Mucosa of rectum (tissue), 2 donors: ENCODE data around the gene RAB11FIP4.
"Not testable (repeated sequence)": the region's sequence is repeated elsewhere in the genome, so short reads cannot be mapped to it uniquely, and the experiment has no call there.

ENCODE experiments used
- H3K27ac ChIP-seq, 2 donors: one replicate each; pipeline ENCODE4 v1.7.0; 2013; ENCODE audit warnings: inconsistent platforms in 2 of 2, low read depth in 2 of 2, low read length in 2 of 2
- H3K27me3 ChIP-seq, 2 donors: one replicate each; pipeline ENCODE4 v1.7.0; 2013; ENCODE audit warnings: low read length in 2 of 2; ENCODE audit not compliant: control insufficient read depth in 2 of 2, insufficient read depth in 2 of 2
- H3K36me3 ChIP-seq, 2 donors: one replicate each; pipeline ENCODE4 v1.7.0; 2013; ENCODE audit warnings: low read length in 2 of 2; ENCODE audit not compliant: control insufficient read depth in 2 of 2, insufficient read depth in 2 of 2
- H3K4me1 ChIP-seq, 2 donors: one replicate each; pipeline ENCODE4 v1.7.0; 2013; ENCODE audit warnings: low read length in 2 of 2, mild to moderate bottlenecking in 1 of 2; ENCODE audit not compliant: control insufficient read depth in 2 of 2, insufficient read depth in 2 of 2
- H3K4me3 ChIP-seq, 2 donors: one replicate each; pipeline ENCODE4 v1.7.0; 2013; ENCODE audit warnings: low read length in 2 of 2
- H3K9ac ChIP-seq, 2 donors: one replicate each; pipeline ENCODE4 v1.7.0; 2013; ENCODE audit warnings: low read length in 2 of 2, low read depth in 1 of 2, mild to moderate bottlenecking in 1 of 2
- H3K9me3 ChIP-seq, 2 donors: one replicate each; pipeline ENCODE4 v1.7.0; 2013; ENCODE audit warnings: low read length in 2 of 2; ENCODE audit not compliant: control insufficient read depth in 2 of 2
- donor health status: healthy.
- donor health status: Normal muscosa, but diverticular disease.

Gene RAB11FIP4

GRCh38 chr17:31391496-31391949 lies at the start of gene RAB11FIP4:
TSS of gene RAB11FIP4 (plus strand) at chr17:31391675. CDS start at chr17:31391853, 178 bp downstream.
- peak within 1 kb of the TSS; percentile 7 to 20 for H3K4me3 ChIP-seq
- no peaks in the 10 kb centered on the region for H3K36me3 ChIP-seq
- H3K27ac ChIP-seq: no peak within 1 kb of the TSS
- no peaks in the 10 kb centered on the region for H3K9me3 ChIP-seq
- H3K9ac ChIP-seq: no peak within 1 kb of the TSS
- H3K27me3 ChIP-seq: peaks cover 33 to 39% of the 10 kb centered on the region in 2 donors
- no peaks in the 10 kb centered on the region for H3K4me1 ChIP-seq

GRCh38 chr17:31345191-31345747 lies 46.2 kb upstream of the RAB11FIP4 start:
- not testable (repeated sequence) for H3K27ac ChIP-seq, H3K9me3 ChIP-seq, H3K4me3 ChIP-seq, H3K4me1 ChIP-seq, H3K9ac ChIP-seq, H3K27me3 ChIP-seq
- H3K36me3 ChIP-seq: peaks cover 17 to 29% of the 10 kb centered on the region in 2 donors

GRCh38 chr17:31349454-31349853 lies 42.0 kb upstream of the RAB11FIP4 start:
- no peaks in the 10 kb centered on the region for H3K27me3 ChIP-seq
- no peaks in the 10 kb centered on the region for H3K9me3 ChIP-seq
- peaks cover 16 to 30% of the 10 kb centered on the region in 2 donors for H3K36me3 ChIP-seq
- no peak overlapping the region for H3K4me3 ChIP-seq
- H3K9ac ChIP-seq: no peak overlapping the region
- H3K27ac ChIP-seq: no peak overlapping the region
- no peaks in the 10 kb centered on the region for H3K4me1 ChIP-seq

GRCh38 chr17:31355935-31356334 lies 35.5 kb upstream of the RAB11FIP4 start:
- Histone ChIP-seq H3K9ac (no peak overlapping the region), H3K4me3 (no peak overlapping the region), H3K27ac (no peak overlapping the region), H3K4me1 (no peaks in the 10 kb centered on the region), H3K27me3 (no peaks in the 10 kb centered on the region), H3K9me3 (no peaks in the 10 kb centered on the region), H3K36me3 (peaks cover 33 to 43% of the 10 kb centered on the region in 2 donors)

GRCh38 chr17:31357091-31357490 lies 34.4 kb upstream of the RAB11FIP4 start:
- no peak overlapping the region for H3K4me3 ChIP-seq
- H3K36me3 ChIP-seq: peaks cover 38 to 47% of the 10 kb centered on the region in 2 donors
- no peak overlapping the region for H3K27ac ChIP-seq
- no peaks in the 10 kb centered on the region for H3K27me3 ChIP-seq
- no peak overlapping the region for H3K9ac ChIP-seq
- no peaks in the 10 kb centered on the region for H3K9me3 ChIP-seq
- H3K4me1 ChIP-seq: no peaks in the 10 kb centered on the region

- peaks cover 41 to 49% of the 10 kb centered on the region in 2 donors for H3K36me3 ChIP-seq
- H3K9ac ChIP-seq: no peak overlapping the region
- H3K27ac ChIP-seq: no peak overlapping the region
- no peaks in the 10 kb centered on the region for H3K27me3 ChIP-seq
- H3K4me3 ChIP-seq: no peak overlapping the region
- no peaks in the 10 kb centered on the region for H3K9me3 ChIP-seq
- H3K4me1 ChIP-seq: no peaks in the 10 kb centered on the region
Observed at GRCh38 chr17:31357839-31358394, 33.6 kb upstream of the RAB11FIP4 start.

- H3K27ac ChIP-seq: no peak overlapping the region
- no peaks in the 10 kb centered on the region for H3K27me3 ChIP-seq
- H3K9ac ChIP-seq: no peak overlapping the region
- peaks cover 21 to 33% of the 10 kb centered on the region in 2 donors for H3K36me3 ChIP-seq
- no peak overlapping the region for H3K4me3 ChIP-seq
- H3K4me1 ChIP-seq: no peaks in the 10 kb centered on the region
- no peaks in the 10 kb centered on the region for H3K9me3 ChIP-seq
Observed at GRCh38 chr17:31364012-31364411, 27.5 kb upstream of the RAB11FIP4 start.

GRCh38 chr17:31366088-31366487 lies 25.4 kb upstream of the RAB11FIP4 start:
- no peak overlapping the region for H3K9ac ChIP-seq
- H3K36me3 ChIP-seq: peaks cover 9 to 21% of the 10 kb centered on the region in 2 donors
- H3K4me3 ChIP-seq: no peak overlapping the region
- H3K4me1 ChIP-seq: no peaks in the 10 kb centered on the region
- no peaks in the 10 kb centered on the region for H3K27me3 ChIP-seq
- H3K27ac ChIP-seq: no peak overlapping the region
- H3K9me3 ChIP-seq: no peaks in the 10 kb centered on the region

- Histone ChIP-seq H3K27me3 (no peaks in the 10 kb centered on the region), H3K9me3 (no peaks in the 10 kb centered on the region), H3K9ac (no peak overlapping the region), H3K36me3 (peaks cover 10 to 14% of the 10 kb centered on the region in 2 donors), H3K4me3 (no peak overlapping the region), H3K4me1 (no peaks in the 10 kb centered on the region), H3K27ac (no peak overlapping the region)
Observed at GRCh38 chr17:31369266-31369665, 22.2 kb upstream of the RAB11FIP4 start.

GRCh38 chr17:31371511-31372097 lies 19.9 kb upstream of the RAB11FIP4 start:
- Histone ChIP-seq H3K4me3 (no peak overlapping the region), H3K9ac (no peak overlapping the region), H3K9me3 (no peaks in the 10 kb centered on the region), H3K27ac (no peak overlapping the region), H3K4me1 (no peaks in the 10 kb centered on the region), H3K36me3 (peaks cover 10 to 12% of the 10 kb centered on the region in 2 donors), H3K27me3 (no peaks in the 10 kb centered on the region)
